Esophagus muscularis mucosa (tissue), 4 donors: ENCODE results near the gene HS6ST3.

Experiments
- CTCF ChIP-seq, 3 experiments: fragments of 200-600 bp in 2 of 3; fragments of 450-650 bp in 1 of 3; sonication (generic) in 2 of 3; IDR thresholded peaks; one replicate each; pipeline ENCODE4 v1.5.1; 2017 to 2019; ENCODE audit warnings: antibody characterized with exemption in 3 of 3, mild to moderate bottlenecking in 2 of 3, moderate library complexity in 1 of 3
- EP300 ChIP-seq: sonication (generic); formaldehyde crosslinking; IDR thresholded peaks from one replicate; pipeline ENCODE4 v1.6.1; 2017; ENCODE audit warnings: antibody characterized with exemption
- POLR2A ChIP-seq: fragments of 450-650 bp; IDR thresholded peaks from one replicate; pipeline ENCODE4 v1.6.1; 2017; ENCODE audit warnings: antibody characterized with exemption, moderate library complexity, mild to moderate bottlenecking, low read depth
- POLR2AphosphoS5 ChIP-seq, 2 donors: sonication (generic); formaldehyde crosslinking; IDR thresholded peaks; one replicate each; pipeline ENCODE4 v1.6.1; 2017; ENCODE audit warnings: antibody characterized with exemption in 2 of 2

- TF ChIP-seq CTCF (IDR thresholded peaks at IDR 0.05) (no peak), EP300 (no peak), POLR2AphosphoS5 (IDR thresholded peaks at IDR 0.05) (no peak), POLR2A (no peak)
Observed at GRCh38 chr13:96637039-96637438, 547.1 kb downstream of the HS6ST3 start.
